Right lobe of liver (tissue), 4 donors: ENCODE measurements around the gene MACF1.

Experiments used
- CTCF ChIP-seq, 4 donors: fragments of 200-600 bp in 3 of 4; fragments of 450-650 bp in 1 of 4; IDR thresholded peaks; one replicate each; pipeline versions ENCODE4 v1.5.1 to v1.8.0; 2016 to 2022; ENCODE audit warnings: antibody characterized with exemption in 4 of 4, mild to moderate bottlenecking in 2 of 4
- POLR2A ChIP-seq: fragments of 450-650 bp; IDR thresholded peaks from one replicate; pipeline ENCODE4 v1.6.1; 2017; ENCODE audit warnings: antibody characterized with exemption, mild to moderate bottlenecking
- donor health status: DM: no; HTN: no; CAD: no.
- donor health status: DM: no; HTN: no; CAD: no.
- donor health status: DM: no; HTN: yes; CAD: no.

GRCh38 chr1:39283858-39284257 is 79.4 kb downstream of the MACF1 start:
- TF ChIP-seq CTCF (IDR thresholded peaks at IDR 0.05) (no peak), POLR2A (no peak)
